Large intestine (tissue), 12 donors: Measurements from ENCODE around the gene EPHB2. TPM values are rescaled to one million over a fixed set of nuclear protein-coding genes. Genes with fewer than 3 reads are reported as not detected.
"Not testable (repeated sequence)": the region's sequence is repeated elsewhere in the genome, so short reads cannot be mapped to it uniquely, and the experiment has no call there.

Experiments used
- DNase-seq, 2 donors: peaks; one replicate each; pipeline versions ENCODE4 v3.0.0 to v3.0.0-alpha.2; 2013
- H3K27ac ChIP-seq: one replicate; pipeline ENCODE4 v1.5.1; 2013; ENCODE audit warnings: low read length
- H3K27me3 ChIP-seq: 2 replicates; pipeline ENCODE4 v1.6.1; 2013; ENCODE audit warnings: low read length; ENCODE audit not compliant: control insufficient read depth, insufficient read depth
- H3K36me3 ChIP-seq: 2 replicates; pipeline ENCODE4 v1.6.1; 2013; ENCODE audit warnings: low read length; ENCODE audit not compliant: control insufficient read depth, insufficient read depth
- H3K4me1 ChIP-seq: one replicate; pipeline ENCODE4 v1.6.1; 2013; ENCODE audit warnings: low read length; ENCODE audit not compliant: control insufficient read depth, insufficient read depth
- H3K4me3 ChIP-seq: one replicate; pipeline ENCODE4 v1.5.1; 2013; ENCODE audit warnings: low read length
- H3K9me3 ChIP-seq: one replicate; pipeline ENCODE4 v1.6.1; 2013; ENCODE audit warnings: mild to moderate bottlenecking, low read depth, low read length, moderate library complexity; ENCODE audit not compliant: control insufficient read depth
- WGBS: methylation state at CpG from one replicate; pipeline ENCODE4 v1.1.5; 2013; ENCODE audit warnings: low lambda C conversion rate; ENCODE audit not compliant: insufficient coverage; 5-methylcytosine and 5-hydroxymethylcytosine counted together
- long read RNA-seq, 11 donors: transcript quantifications; one replicate each; lab custom pipeline, GENCODE V29; 2026
- polyA plus RNA-seq: library from polyadenylated mRNA; unstranded; fragments of 120-200 nt; gene quantifications from one replicate; pipeline ENCODE4 v1.2.1, GENCODE V29; 2013

The EPHB2 gene
- 37.6 TPM for polyA plus RNA-seq
- long read RNA-seq, donor 1, transcript EPHB2-202 (16 exons, 3,152 nt), result major isoform, 5 of 5 reads
- long read RNA-seq, donor 1, partial matches to known transcripts, result 0 of 5 reads
- long read RNA-seq, donor 1, other reads (novel, unspliced or antisense), result 0 of 5 reads
- long read RNA-seq, donor 2, full-length matches to known transcripts, result 10 of 24 reads
- long read RNA-seq, donor 2, partial matches to known transcripts, result 6 of 24 reads
- long read RNA-seq, donor 2, other reads (novel, unspliced or antisense), result 8 of 24 reads
- long read RNA-seq, donor 3, result 0 reads
- long read RNA-seq, donor 4, partial matches to known transcripts, result 0 of 2 reads
- long read RNA-seq, donor 4, other reads (novel, unspliced or antisense), result 0 of 2 reads
- long read RNA-seq, donor 5, partial matches to known transcripts, result 0 of 3 reads
- long read RNA-seq, donor 5, other reads (novel, unspliced or antisense), result 0 of 3 reads
- long read RNA-seq, donor 6, partial matches to known transcripts, result 16 of 19 reads
- long read RNA-seq, donor 6, other reads (novel, unspliced or antisense), result 0 of 19 reads
- long read RNA-seq, donor 7, partial matches to known transcripts, result 0 of 1 reads
- long read RNA-seq, donor 7, other reads (novel, unspliced or antisense), result 0 of 1 reads
- long read RNA-seq, donor 8, partial matches to known transcripts, result 28 of 29 reads
- long read RNA-seq, donor 8, other reads (novel, unspliced or antisense), result 0 of 29 reads
- long read RNA-seq, donor 9, result 0 reads
- long read RNA-seq, donor 10, partial matches to known transcripts, result 5 of 9 reads
- long read RNA-seq, donor 10, other reads (novel, unspliced or antisense), result 0 of 9 reads
- long read RNA-seq, donor 11, partial matches to known transcripts, result 5 of 7 reads
- long read RNA-seq, donor 11, other reads (novel, unspliced or antisense), result 0 of 7 reads

GRCh38 chr1:22710701-22711049 is at the start of gene EPHB2:
EPHB2 (plus strand) TSS chr1:22710839; CDS start chr1:22710983, 144 bp downstream.
- no CpG with 5 or more reads among the region's 55 CpGs for WGBS
- H3K4me1 ChIP-seq, result peaks cover 34% of the 10 kb centered on the region
- no peaks in the 10 kb centered on the region for H3K27me3 ChIP-seq
- peak within 1 kb of the TSS; percentile 51 for H3K4me3 ChIP-seq
- peak within 1 kb of the TSS; percentile 8 for H3K27ac ChIP-seq
- H3K36me3 ChIP-seq, result peaks cover 5% of the 10 kb centered on the region
- peak in 1 of 2 donors; percentile 59 for DNase-seq
- no peaks in the 10 kb centered on the region for H3K9me3 ChIP-seq

- no peak overlapping the region for H3K4me3 ChIP-seq
- H3K27me3 ChIP-seq, result peaks cover 2% of the 10 kb centered on the region
- no peak overlapping the region for H3K27ac ChIP-seq
- DNase-seq, result no peak
- no peaks in the 10 kb centered on the region for H3K9me3 ChIP-seq
- H3K4me1 ChIP-seq, result no peaks in the 10 kb centered on the region
- no peaks in the 10 kb centered on the region for H3K36me3 ChIP-seq
- no CpG with 5 or more reads among the region's 2 CpGs for WGBS
Measured at GRCh38 chr1:22661880-22662279, 48.8 kb upstream of the EPHB2 start.

GRCh38 chr1:22662318-22662717 is 48.3 kb upstream of the EPHB2 start:
- WGBS, result no CpG with 5 or more reads among the region's 5 CpGs
- no peak overlapping the region for H3K27ac ChIP-seq
- no peak overlapping the region for H3K4me3 ChIP-seq
- peak in 1 of 2 donors; percentile 39 for DNase-seq
- no peaks in the 10 kb centered on the region for H3K4me1 ChIP-seq
- H3K36me3 ChIP-seq, result no peaks in the 10 kb centered on the region
- H3K27me3 ChIP-seq, result no peaks in the 10 kb centered on the region
- H3K9me3 ChIP-seq, result no peaks in the 10 kb centered on the region

- no peak for DNase-seq
- Histone ChIP-seq H3K36me3 (no peaks in the 10 kb centered on the region), H3K4me3 (no peak overlapping the region), H3K27me3 (no peaks in the 10 kb centered on the region), H3K4me1 (no peaks in the 10 kb centered on the region), H3K9me3 (no peaks in the 10 kb centered on the region), H3K27ac (no peak overlapping the region)
- WGBS, result no CpG with 5 or more reads among the region's 8 CpGs
Measured at GRCh38 chr1:22662986-22663408, 47.6 kb upstream of the EPHB2 start.

DNA sequence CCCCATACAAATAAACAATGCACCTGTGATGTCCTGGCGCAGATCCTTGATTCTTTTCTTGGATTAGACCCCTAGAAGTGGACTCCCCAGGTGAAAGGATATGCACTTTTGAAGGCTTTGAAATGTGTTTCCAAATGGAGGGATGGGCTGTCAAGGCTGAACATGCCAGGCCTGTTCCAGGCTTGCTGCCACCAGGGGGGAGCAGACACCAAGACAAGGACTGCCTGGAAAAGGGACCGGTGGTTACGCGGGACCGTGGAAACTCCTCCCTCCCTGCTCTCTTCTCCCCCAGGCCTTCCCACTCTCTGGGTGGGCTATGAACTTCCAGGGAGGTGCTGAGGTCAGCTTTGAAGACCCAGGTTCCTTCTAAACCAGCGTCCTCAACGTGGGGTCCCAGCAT is 44.9 kb upstream of the EPHB2 start:
- no peaks in the 10 kb centered on the region for H3K9me3 ChIP-seq
- no peak overlapping the region for H3K27ac ChIP-seq
- no peaks in the 10 kb centered on the region for H3K27me3 ChIP-seq
- no peak overlapping the region for H3K4me3 ChIP-seq
- H3K36me3 ChIP-seq, result no peaks in the 10 kb centered on the region
- H3K4me1 ChIP-seq, result no peaks in the 10 kb centered on the region
- peak in 1 of 2 donors; percentile 45 for DNase-seq
- WGBS, result no CpG with 5 or more reads among the region's 7 CpGs

GRCh38 chr1:22666412-22666811 is 44.2 kb upstream of the EPHB2 start:
- no CpG with 5 or more reads among the region's 2 CpGs for WGBS
- Histone ChIP-seq H3K9me3 (no peaks in the 10 kb centered on the region), H3K27me3 (no peaks in the 10 kb centered on the region)

DNA sequence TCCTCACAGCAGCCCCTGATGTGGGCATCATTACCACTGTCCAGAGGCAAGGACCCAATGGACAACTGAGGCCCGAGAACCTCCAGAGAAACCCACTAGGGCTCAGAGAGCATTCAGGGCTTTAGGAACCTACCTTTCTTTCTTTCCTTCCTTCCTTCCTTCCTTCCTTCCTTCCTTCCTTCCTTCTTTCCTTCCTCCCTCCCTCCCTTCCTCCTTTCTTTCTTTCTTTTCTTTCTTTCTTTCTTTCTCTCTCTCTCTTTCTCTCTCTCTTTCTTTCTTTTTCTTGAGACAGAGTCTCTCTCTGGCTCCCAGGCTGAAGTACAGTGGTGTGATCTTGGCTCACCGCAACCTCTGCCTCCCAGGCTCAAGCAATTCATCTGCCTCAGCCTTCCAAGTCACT is 41.8 kb upstream of the EPHB2 start:
- H3K27ac ChIP-seq, DNase-seq, H3K4me3 ChIP-seq, H3K36me3 ChIP-seq, H3K9me3 ChIP-seq, H3K4me1 ChIP-seq, H3K27me3 ChIP-seq: not testable (repeated sequence)
- WGBS, result no CpG with 5 or more reads among the region's 2 CpGs

More at GRCh38 chr1:22666412-22666811, 44.2 kb upstream of the EPHB2 start:
- H3K36me3 ChIP-seq, result no peaks in the 10 kb centered on the region
- no peak overlapping the region for H3K4me3 ChIP-seq
- no peak overlapping the region for H3K27ac ChIP-seq
- DNase-seq, result no peak
- H3K4me1 ChIP-seq, result no peaks in the 10 kb centered on the region

DNA sequence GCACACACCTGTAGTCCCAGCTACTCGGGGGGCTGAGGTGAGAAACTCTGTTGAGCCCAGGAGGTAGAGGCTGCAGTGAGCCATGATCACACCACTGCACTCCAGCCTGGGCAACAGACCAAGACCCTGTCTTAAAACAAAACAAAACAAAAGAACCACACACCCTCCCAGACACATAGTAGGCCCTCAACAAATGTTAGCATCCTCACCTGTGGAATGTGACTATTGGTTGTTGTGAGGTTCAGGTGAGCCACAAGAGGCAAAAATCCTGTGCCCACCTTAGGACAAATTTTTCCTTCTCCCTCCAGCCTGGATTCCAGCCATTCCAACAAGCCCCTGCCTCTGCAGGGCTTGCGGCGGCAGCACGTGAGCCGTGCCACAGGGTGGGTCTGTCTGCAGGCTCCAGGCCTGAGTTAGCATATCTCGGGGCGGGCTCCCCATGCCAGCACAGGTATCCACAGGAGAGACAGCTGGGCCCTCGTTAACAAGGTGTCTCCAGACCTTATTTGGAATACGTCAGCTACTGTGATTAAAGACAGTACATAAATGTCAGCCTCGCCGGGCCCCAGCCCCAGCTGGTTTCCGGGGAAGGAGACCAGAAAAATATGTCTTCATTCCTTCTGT is 40.2 kb upstream of the EPHB2 start:
- no CpG with 5 or more reads among the region's 12 CpGs for WGBS
- H3K27ac ChIP-seq, result no peak overlapping the region
- H3K36me3 ChIP-seq, result no peaks in the 10 kb centered on the region
- no peaks in the 10 kb centered on the region for H3K4me1 ChIP-seq
- no peak for DNase-seq
- no peak overlapping the region for H3K4me3 ChIP-seq
- H3K9me3 ChIP-seq, result no peaks in the 10 kb centered on the region
- H3K27me3 ChIP-seq, result peaks cover 2% of the 10 kb centered on the region

DNA sequence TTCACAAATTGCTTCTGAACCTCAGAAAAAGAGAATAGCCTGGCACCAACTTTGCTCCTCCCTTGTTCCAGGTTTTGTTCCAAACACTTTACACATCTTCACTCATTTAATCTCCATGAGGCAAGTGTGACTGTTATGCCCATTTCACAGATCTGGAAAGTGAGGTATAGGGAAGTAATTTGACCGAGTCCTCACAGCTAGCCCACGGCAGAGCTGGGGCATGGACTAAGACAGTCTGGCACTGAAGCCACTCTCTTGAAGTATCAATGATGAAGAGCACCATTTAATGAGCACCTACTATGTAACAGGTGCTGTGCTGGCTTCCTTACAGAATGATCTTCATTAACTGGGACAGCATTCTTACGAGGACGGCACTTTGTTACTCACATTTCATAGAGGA is 38.6 kb upstream of the EPHB2 start:
- Histone ChIP-seq H3K4me1 (peaks cover 8% of the 10 kb centered on the region), H3K27ac (no peak overlapping the region), H3K36me3 (no peaks in the 10 kb centered on the region), H3K9me3 (no peaks in the 10 kb centered on the region), H3K4me3 (no peak overlapping the region), H3K27me3 (peaks cover 2% of the 10 kb centered on the region)
- DNase-seq, result no peak
- no CpG with 5 or more reads among the region's 4 CpGs for WGBS
